ENCODE data around the gene ELP4.

The ELP4 gene

GRCh38 chr11:31824332-31824878 is 314.8 kb downstream of the ELP4 start:
- no peak overlapping the region for H3K9ac ChIP-seq (ENCODE audit: low read depth, low read length)
- peaks cover 58% of the 10 kb centered on the region for H3K4me1 ChIP-seq (ENCODE audit: insufficient read depth, low read length)
- no peaks in the 10 kb centered on the region for H3K36me3 ChIP-seq (ENCODE audit: insufficient read depth, low read depth, low read length)
- no peaks in the 10 kb centered on the region for H3K9me3 ChIP-seq (ENCODE audit: insufficient read depth, low read depth, low read length)
- no peak overlapping the region for H3K27ac ChIP-seq (ENCODE audit: low read length)
- peaks cover 100% of the 10 kb centered on the region for H3K27me3 ChIP-seq (ENCODE audit: insufficient read depth, low read length)
- H3K4me3 ChIP-seq (ENCODE audit: low read length), result peak overlapping the region; percentile 44; the same call in 1 of the 2 replicates

GRCh38 chr11:31824879-31825837 is 315.6 kb downstream of the ELP4 start:
- Histone ChIP-seq H3K4me1 (ENCODE audit: insufficient read depth, low read length) (peaks cover 64% of the 10 kb centered on the region), H3K27me3 (ENCODE audit: insufficient read depth, low read length) (peaks cover 100% of the 10 kb centered on the region)

GRCh38 chr11:31825838-31826484 is 316.4 kb downstream of the ELP4 start:
- Histone ChIP-seq H3K9me3 (ENCODE audit: insufficient read depth, low read depth, low read length) (no peaks in the 10 kb centered on the region), H3K36me3 (ENCODE audit: insufficient read depth, low read depth, low read length) (no peaks in the 10 kb centered on the region), H3K4me3 (ENCODE audit: low read length) (peak overlapping the region; percentile 44; the same call in 1 of the 2 replicates), H3K9ac (ENCODE audit: low read depth, low read length) (no peak overlapping the region), H3K27ac (ENCODE audit: low read length) (no peak overlapping the region), H3K27me3 (ENCODE audit: insufficient read depth, low read length) (peaks cover 99% of the 10 kb centered on the region), H3K4me1 (ENCODE audit: insufficient read depth, low read length) (peaks cover 60% of the 10 kb centered on the region)

More at GRCh38 chr11:31824879-31825837, 315.6 kb downstream of the ELP4 start:
- Histone ChIP-seq H3K9me3 (ENCODE audit: insufficient read depth, low read depth, low read length) (no peaks in the 10 kb centered on the region), H3K4me3 (ENCODE audit: low read length) (peak overlapping the region; percentile 44; the same call in 1 of the 2 replicates), H3K9ac (ENCODE audit: low read depth, low read length) (no peak overlapping the region), H3K36me3 (ENCODE audit: insufficient read depth, low read depth, low read length) (no peaks in the 10 kb centered on the region), H3K27ac (ENCODE audit: low read length) (no peak overlapping the region)

- no peaks in the 10 kb centered on the region for H3K9me3 ChIP-seq (ENCODE audit: insufficient read depth, low read depth, low read length)
- H3K36me3 ChIP-seq (ENCODE audit: insufficient read depth, low read depth, low read length), result no peaks in the 10 kb centered on the region
- H3K4me3 ChIP-seq (ENCODE audit: low read length), result peak overlapping the region; percentile 44; the same call in 1 of the 2 replicates
- H3K9ac ChIP-seq (ENCODE audit: low read depth, low read length), result no peak overlapping the region
- H3K27me3 ChIP-seq (ENCODE audit: insufficient read depth, low read length), result peaks cover 99% of the 10 kb centered on the region
- H3K27ac ChIP-seq (ENCODE audit: low read length), result no peak overlapping the region
- H3K4me1 ChIP-seq (ENCODE audit: insufficient read depth, low read length), result peaks cover 51% of the 10 kb centered on the region
Observed at GRCh38 chr11:31826536-31827438, 317.2 kb downstream of the ELP4 start.

GRCh38 chr11:31827455-31828206 is 318.1 kb downstream of the ELP4 start:
- Histone ChIP-seq H3K9ac (ENCODE audit: low read depth, low read length) (no peak overlapping the region), H3K4me3 (ENCODE audit: low read length) (peak overlapping the region; percentile 44; the same call in 1 of the 2 replicates), H3K4me1 (ENCODE audit: insufficient read depth, low read length) (peaks cover 48% of the 10 kb centered on the region), H3K36me3 (ENCODE audit: insufficient read depth, low read depth, low read length) (no peaks in the 10 kb centered on the region), H3K9me3 (ENCODE audit: insufficient read depth, low read depth, low read length) (no peaks in the 10 kb centered on the region), H3K27ac (ENCODE audit: low read length) (no peak overlapping the region), H3K27me3 (ENCODE audit: insufficient read depth, low read length) (peaks cover 98% of the 10 kb centered on the region)

- Histone ChIP-seq H3K4me1 (ENCODE audit: insufficient read depth, low read length) (peaks cover 45% of the 10 kb centered on the region), H3K36me3 (ENCODE audit: insufficient read depth, low read depth, low read length) (no peaks in the 10 kb centered on the region), H3K27me3 (ENCODE audit: insufficient read depth, low read length) (peaks cover 98% of the 10 kb centered on the region), H3K4me3 (ENCODE audit: low read length) (no peak overlapping the region), H3K27ac (ENCODE audit: low read length) (no peak overlapping the region), H3K9ac (ENCODE audit: low read depth, low read length) (no peak overlapping the region), H3K9me3 (ENCODE audit: insufficient read depth, low read depth, low read length) (no peaks in the 10 kb centered on the region)
Observed at GRCh38 chr11:31828217-31828616, 318.6 kb downstream of the ELP4 start.

- peaks cover 89% of the 10 kb centered on the region for H3K27me3 ChIP-seq (ENCODE audit: insufficient read depth, low read length)
Observed at GRCh38 chr11:31830406-31830805, 320.8 kb downstream of the ELP4 start.

GRCh38 chr11:31834237-31834636 is 324.7 kb downstream of the ELP4 start:
- no peak overlapping the region for H3K9ac ChIP-seq (ENCODE audit: low read depth, low read length)
- no peak overlapping the region for H3K4me3 ChIP-seq (ENCODE audit: low read length)
- H3K4me1 ChIP-seq (ENCODE audit: insufficient read depth, low read length), result peaks cover 8% of the 10 kb centered on the region; the same call in 1 of the 2 replicates
- H3K27me3 ChIP-seq (ENCODE audit: insufficient read depth, low read length), result peaks cover 56% of the 10 kb centered on the region
- no peaks in the 10 kb centered on the region for H3K36me3 ChIP-seq (ENCODE audit: insufficient read depth, low read depth, low read length)
- no peaks in the 10 kb centered on the region for H3K9me3 ChIP-seq (ENCODE audit: insufficient read depth, low read depth, low read length)
- H3K27ac ChIP-seq (ENCODE audit: low read length), result no peak overlapping the region

More at GRCh38 chr11:31830406-31830805, 320.8 kb downstream of the ELP4 start:
- H3K9me3 ChIP-seq (ENCODE audit: insufficient read depth, low read depth, low read length), result no peaks in the 10 kb centered on the region
- H3K27ac ChIP-seq (ENCODE audit: low read length), result no peak overlapping the region
- H3K4me1 ChIP-seq (ENCODE audit: insufficient read depth, low read length), result peaks cover 29% of the 10 kb centered on the region
- H3K36me3 ChIP-seq (ENCODE audit: insufficient read depth, low read depth, low read length), result no peaks in the 10 kb centered on the region
- H3K9ac ChIP-seq (ENCODE audit: low read depth, low read length), result no peak overlapping the region
- no peak overlapping the region for H3K4me3 ChIP-seq (ENCODE audit: low read length)
